GM21390 (cell line): Measurements from ENCODE around the gene TAC3.
"Not testable (repeated sequence)": the region's sequence is repeated elsewhere in the genome, so short reads cannot be mapped to it uniquely, and the experiment has no call there.

Source experiments
- ATAC-seq: cut with Tn5 transposase; IDR thresholded peaks from one replicate; pipeline ENCODE4 v1.9.1; 2021; ENCODE audit not compliant: unreplicated experiment

TAC3 gene

GRCh38 chr12:56987551-56988053, 28.7 kb downstream of the TAC3 start:
- ATAC-seq = peak; percentile 60

GRCh38 chr12:56987011-56987410, 29.3 kb downstream of the TAC3 start:
- no peak for ATAC-seq

- not testable (repeated sequence) for ATAC-seq
Measured at GRCh38 chr12:56985714-56986113, 30.6 kb downstream of the TAC3 start.

- no peak for ATAC-seq
Measured at GRCh38 chr12:56983386-56983785, 32.9 kb downstream of the TAC3 start.

GRCh38 chr12:56982578-56983236, 33.6 kb downstream of the TAC3 start:
- ATAC-seq = not testable (repeated sequence)

GRCh38 chr12:56980941-56981530, 35.3 kb downstream of the TAC3 start:
- ATAC-seq = no peak

GRCh38 chr12:56980268-56980667, 36.1 kb downstream of the TAC3 start:
- ATAC-seq = no peak

GRCh38 chr12:56979628-56980027, 36.7 kb downstream of the TAC3 start:
- ATAC-seq = no peak

- ATAC-seq = no peak
Measured at GRCh38 chr12:56978397-56979138, 37.8 kb downstream of the TAC3 start.

- not testable (repeated sequence) for ATAC-seq
Measured at GRCh38 chr12:56977361-56977760, 39.0 kb downstream of the TAC3 start.

GRCh38 chr12:56974224-56974623, 42.1 kb downstream of the TAC3 start:
- ATAC-seq = not testable (repeated sequence)

GRCh38 chr12:56968910-56969309, 47.4 kb downstream of the TAC3 start:
- not testable (repeated sequence) for ATAC-seq

GRCh38 chr12:56965997-56966642, 50.2 kb downstream of the TAC3 start:
- ATAC-seq = not testable (repeated sequence)

- not testable (repeated sequence) for ATAC-seq
Measured at GRCh38 chr12:56965124-56965523, 51.2 kb downstream of the TAC3 start.

- not testable (repeated sequence) for ATAC-seq
Measured at GRCh38 chr12:56963557-56963956, 52.8 kb downstream of the TAC3 start.

- ATAC-seq = not testable (repeated sequence)
Measured at GRCh38 chr12:56962247-56962646, 54.1 kb downstream of the TAC3 start.
